ENCODE measurements around the gene UTF1.

DNA sequence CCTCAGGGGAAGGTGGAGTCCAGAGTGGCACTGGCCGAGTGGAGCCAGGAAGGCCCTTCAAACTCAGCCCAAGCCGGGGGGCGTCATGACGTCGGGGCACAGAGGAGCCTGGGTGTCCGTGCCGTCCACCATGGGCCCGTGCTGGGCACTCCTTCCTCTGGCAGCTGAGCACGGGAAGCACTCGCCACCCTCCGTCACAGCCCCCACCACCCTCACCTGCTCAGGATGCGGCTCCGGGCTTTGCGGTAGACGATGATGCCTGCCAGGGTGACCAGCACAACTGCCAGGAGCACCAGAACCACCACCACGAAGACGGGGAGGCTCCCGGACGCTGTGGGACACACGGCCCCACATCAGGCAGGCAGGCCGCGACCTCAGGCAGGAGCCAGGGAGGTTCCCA, 38.5 kb downstream of the UTF1 start:
- TF ChIP-seq, protein P1, sequence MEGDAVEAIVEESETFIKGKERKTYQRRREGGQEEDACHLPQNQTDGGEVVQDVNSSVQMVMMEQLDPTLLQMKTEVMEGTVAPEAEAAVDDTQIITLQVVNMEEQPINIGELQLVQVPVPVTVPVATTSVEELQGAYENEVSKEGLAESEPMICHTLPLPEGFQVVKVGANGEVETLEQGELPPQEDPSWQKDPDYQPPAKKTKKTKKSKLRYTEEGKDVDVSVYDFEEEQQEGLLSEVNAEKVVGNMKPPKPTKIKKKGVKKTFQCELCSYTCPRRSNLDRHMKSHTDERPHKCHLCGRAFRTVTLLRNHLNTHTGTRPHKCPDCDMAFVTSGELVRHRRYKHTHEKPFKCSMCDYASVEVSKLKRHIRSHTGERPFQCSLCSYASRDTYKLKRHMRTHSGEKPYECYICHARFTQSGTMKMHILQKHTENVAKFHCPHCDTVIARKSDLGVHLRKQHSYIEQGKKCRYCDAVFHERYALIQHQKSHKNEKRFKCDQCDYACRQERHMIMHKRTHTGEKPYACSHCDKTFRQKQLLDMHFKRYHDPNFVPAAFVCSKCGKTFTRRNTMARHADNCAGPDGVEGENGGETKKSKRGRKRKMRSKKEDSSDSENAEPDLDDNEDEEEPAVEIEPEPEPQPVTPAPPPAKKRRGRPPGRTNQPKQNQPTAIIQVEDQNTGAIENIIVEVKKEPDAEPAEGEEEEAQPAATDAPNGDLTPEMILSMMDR (conservative IDR thresholded peaks at IDR 0.05; ENCODE audit: low read length), result no peak
- no peak for TF ChIP-seq EZH2phosphoT487 (IDR thresholded peaks at IDR 0.05; ENCODE audit: borderline replicate concordance, low read depth, low read length)

Data from OCI-LY7 (cell line).